NB4 (cell line): ENCODE results near the gene FAM177A1.

Experiments
- CTCF ChIP-seq: IDR thresholded peaks from one replicate; pipeline ENCODE4 v1.5.1; 2012; ENCODE audit warnings: low read depth, low read length
- POLR2A ChIP-seq: IDR thresholded peaks from 2 replicates; pipeline ENCODE4 v1.6.1; 2011; ENCODE audit warnings: mild to moderate bottlenecking; ENCODE audit not compliant: insufficient read length; ENCODE audit errors: extremely low read depth

- TF ChIP-seq POLR2A (no peak), CTCF (no peak)
Measured at GRCh38 chr14:34999500-34999899, 46.6 kb upstream of the FAM177A1 start.
